ENCODE results near the gene FSTL5.

DNA sequence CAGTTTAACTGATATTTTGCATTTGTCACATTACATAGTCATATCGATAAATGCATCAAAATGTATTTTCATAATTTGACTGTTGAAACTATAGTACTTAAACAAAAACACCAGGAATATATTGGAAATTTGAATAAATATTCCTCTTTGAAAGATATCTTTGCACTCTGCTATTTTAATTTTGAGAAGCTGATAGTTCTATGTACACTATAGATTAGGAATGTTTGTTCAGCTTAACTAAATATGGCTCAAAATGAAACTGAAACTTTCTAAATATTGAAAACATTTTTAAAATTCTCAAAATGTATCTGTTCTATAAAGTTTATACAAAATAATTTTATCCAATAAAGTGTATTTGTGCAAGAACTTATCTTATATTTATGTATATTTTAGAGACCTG, 510.1 kb downstream of the FSTL5 start:
- no peak for TF ChIP-seq TAF1 (IDR thresholded peaks at IDR 0.05; ENCODE audit: borderline replicate concordance, insufficient read depth, low read length)
- TF ChIP-seq, protein P1, sequence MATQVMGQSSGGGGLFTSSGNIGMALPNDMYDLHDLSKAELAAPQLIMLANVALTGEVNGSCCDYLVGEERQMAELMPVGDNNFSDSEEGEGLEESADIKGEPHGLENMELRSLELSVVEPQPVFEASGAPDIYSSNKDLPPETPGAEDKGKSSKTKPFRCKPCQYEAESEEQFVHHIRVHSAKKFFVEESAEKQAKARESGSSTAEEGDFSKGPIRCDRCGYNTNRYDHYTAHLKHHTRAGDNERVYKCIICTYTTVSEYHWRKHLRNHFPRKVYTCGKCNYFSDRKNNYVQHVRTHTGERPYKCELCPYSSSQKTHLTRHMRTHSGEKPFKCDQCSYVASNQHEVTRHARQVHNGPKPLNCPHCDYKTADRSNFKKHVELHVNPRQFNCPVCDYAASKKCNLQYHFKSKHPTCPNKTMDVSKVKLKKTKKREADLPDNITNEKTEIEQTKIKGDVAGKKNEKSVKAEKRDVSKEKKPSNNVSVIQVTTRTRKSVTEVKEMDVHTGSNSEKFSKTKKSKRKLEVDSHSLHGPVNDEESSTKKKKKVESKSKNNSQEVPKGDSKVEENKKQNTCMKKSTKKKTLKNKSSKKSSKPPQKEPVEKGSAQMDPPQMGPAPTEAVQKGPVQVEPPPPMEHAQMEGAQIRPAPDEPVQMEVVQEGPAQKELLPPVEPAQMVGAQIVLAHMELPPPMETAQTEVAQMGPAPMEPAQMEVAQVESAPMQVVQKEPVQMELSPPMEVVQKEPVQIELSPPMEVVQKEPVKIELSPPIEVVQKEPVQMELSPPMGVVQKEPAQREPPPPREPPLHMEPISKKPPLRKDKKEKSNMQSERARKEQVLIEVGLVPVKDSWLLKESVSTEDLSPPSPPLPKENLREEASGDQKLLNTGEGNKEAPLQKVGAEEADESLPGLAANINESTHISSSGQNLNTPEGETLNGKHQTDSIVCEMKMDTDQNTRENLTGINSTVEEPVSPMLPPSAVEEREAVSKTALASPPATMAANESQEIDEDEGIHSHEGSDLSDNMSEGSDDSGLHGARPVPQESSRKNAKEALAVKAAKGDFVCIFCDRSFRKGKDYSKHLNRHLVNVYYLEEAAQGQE (IDR thresholded peaks at IDR 0.05; ENCODE audit: insufficient read depth in 1 of 2, low read depth in 2 of 2, low read length in 2 of 2), result no peak
